GM23338 (cell line): Measurements from ENCODE around the gene RIPK1. TPM values are rescaled to one million over a fixed set of nuclear protein-coding genes. Genes with fewer than 3 reads are reported as not detected.
"Not testable (repeated sequence)": the region's sequence is repeated elsewhere in the genome, so short reads cannot be mapped to it uniquely, and the experiment has no call there.

Source experiments
- ATAC-seq: fragments of 200-7000 bp; cut with Tn5 transposase; 3 replicates; pipeline ENCODE4 v1.9.1; 2020
- DNase-seq: peaks from one replicate; pipeline ENCODE4 v3.0.0-alpha.2; 2015; ENCODE audit warnings: low spot score
- H2AFZ ChIP-seq: fragments of 200-600 bp; sonication (generic); 2 replicates; pipeline ENCODE4 v1.8.0; 2016; ENCODE audit warnings: antibody characterized with exemption, mild to moderate bottlenecking, moderate library complexity
- H3F3A ChIP-seq: fragments of 200-600 bp; sonication (generic); replicated peaks from 2 replicates; pipeline ENCODE4 v1.8.0; 2017; ENCODE audit warnings: antibody characterized with exemption, mixed run types, low read depth
- H3K27ac ChIP-seq: fragments of 200-600 bp; sonication (generic); 2 replicates; pipeline ENCODE4 v1.6.1; 2016; ENCODE audit warnings: low read depth
- H3K27me3 ChIP-seq: fragments of 200-600 bp; sonication (generic); 2 replicates; pipeline ENCODE4 v1.8.0; 2016; ENCODE audit warnings: mild to moderate bottlenecking, mixed run types, moderate library complexity; ENCODE audit not compliant: insufficient read depth
- H3K36me3 ChIP-seq: fragments of 200-600 bp; sonication (generic); 2 replicates; pipeline ENCODE4 v1.8.0; 2016; ENCODE audit warnings: mild to moderate bottlenecking; ENCODE audit not compliant: insufficient read depth
- H3K4me1 ChIP-seq: fragments of 200-600 bp; sonication (generic); 2 replicates; pipeline ENCODE4 v1.8.0; 2016; ENCODE audit warnings: mild to moderate bottlenecking, moderate library complexity; ENCODE audit not compliant: insufficient read depth
- H3K4me2 ChIP-seq: fragments of 200-600 bp; sonication (generic); 2 replicates; pipeline ENCODE4 v1.7.1; 2017; ENCODE audit warnings: mixed run types
- H3K4me3 ChIP-seq: fragments of 200-600 bp; sonication (generic); 2 replicates; pipeline ENCODE4 v1.6.1; 2016; ENCODE audit warnings: mixed run types
- H3K79me2 ChIP-seq: fragments of 200-600 bp; sonication (generic); replicated peaks from 2 replicates; pipeline ENCODE4 v1.8.0; 2017; ENCODE audit warnings: mild to moderate bottlenecking; ENCODE audit not compliant: insufficient read depth
- H3K9me2 ChIP-seq: fragments of 200-600 bp; sonication (generic); 2 replicates; pipeline ENCODE4 v1.8.0; 2017; ENCODE audit not compliant: insufficient read depth
- H4K20me1 ChIP-seq: fragments of 200-600 bp; sonication (generic); replicated peaks from 2 replicates; pipeline ENCODE4 v1.8.0; 2017; ENCODE audit warnings: mild to moderate bottlenecking; ENCODE audit not compliant: insufficient read depth
- H3K27ac Mint-ChIP-seq: 2 replicates; pipeline ENCODE4 v1.8.0; 2020; ENCODE audit warnings: inconsistent platforms, mild to moderate bottlenecking, moderate library complexity, mixed read lengths
- H3K27me3 Mint-ChIP-seq: 3 replicates; pipeline ENCODE4 v1.8.0; 2022; ENCODE audit warnings: low read depth, mild to moderate bottlenecking, moderate library complexity, mixed read lengths, inconsistent platforms; ENCODE audit not compliant: insufficient read depth, poor library complexity
- H3K36me3 Mint-ChIP-seq: 3 replicates; pipeline ENCODE4 v1.8.0; 2021; ENCODE audit warnings: low read depth, mild to moderate bottlenecking, inconsistent platforms, moderate library complexity, mixed read lengths
- H3K4me1 Mint-ChIP-seq: 3 replicates; pipeline ENCODE4 v1.8.0; 2020; ENCODE audit warnings: mild to moderate bottlenecking, inconsistent platforms, mixed read lengths
- H3K4me3 Mint-ChIP-seq: 3 replicates; pipeline ENCODE4 v1.8.0; 2021; ENCODE audit warnings: moderate library complexity, mild to moderate bottlenecking, inconsistent platforms, mixed read lengths
- H3K9me3 Mint-ChIP-seq: 3 replicates; pipeline ENCODE4 v1.8.0; 2020; ENCODE audit warnings: moderate library complexity, mild to moderate bottlenecking, inconsistent platforms, mixed read lengths
- CREB1 ChIP-seq: fragments of 250-450 bp; sonication (Bioruptor Pico); IDR thresholded peaks from 2 replicates; pipeline ENCODE4 v1.5.0; 2020; ENCODE audit warnings: low read depth, mild to moderate bottlenecking, moderate library complexity
- EZH2phosphoT487 ChIP-seq: fragments of 200-600 bp; sonication (generic); IDR thresholded peaks from one replicate; pipeline ENCODE4 v1.8.1; 2018; ENCODE audit warnings: antibody characterized with exemption; ENCODE audit not compliant: unreplicated experiment
- NANOG ChIP-seq: IDR thresholded peaks from 2 replicates; pipeline ENCODE4 v1.6.1; 2016; ENCODE audit warnings: antibody characterized with exemption, borderline replicate concordance
- POLR2AphosphoS5 ChIP-seq: IDR thresholded peaks from 2 replicates; pipeline ENCODE4 v1.6.1; 2016; ENCODE audit warnings: antibody characterized with exemption, low read depth
- STAT1 ChIP-seq: IDR thresholded peaks from one replicate; pipeline ENCODE4 v1.6.1; 2016; ENCODE audit warnings: antibody characterized with exemption; ENCODE audit not compliant: unreplicated experiment
- ZNF331 ChIP-seq: fragments of 250-450 bp; sonication (Bioruptor Pico); IDR thresholded peaks from 2 replicates; pipeline ENCODE4 v1.5.0; 2020; ENCODE audit warnings: low read depth, mild to moderate bottlenecking, moderate library complexity
- polyA plus RNA-seq: library from polyadenylated mRNA; unstranded; fragments of >200 nt; fragmentation: Nextera tagmentation; extraction: Ambion mirVana; gene quantifications from 2 replicates; pipeline ENCODE4 v1.2.1, GENCODE V29; 2016
- total RNA-seq: library from RNA; depleted of rRNA; stranded (reverse); fragments of >200 nt; shearing (Covaris generic); gene quantifications from 2 replicates; pipeline ENCODE4 v1.2.3, GENCODE V29; 2014
- TF ChIP-seq, protein P1 (sequence below), 2 experiments: fragments of 200-600 bp in 1 of 2; sonication (generic) in 1 of 2; conservative IDR thresholded peaks; 2 replicates each; pipeline versions ENCODE4 v1.5.1 to v1.6.1; 2016 to 2017; ENCODE audit warnings: antibody characterized with exemption in 2 of 2, low read depth in 2 of 2, mild to moderate bottlenecking in 2 of 2, moderate library complexity in 1 of 2
- TF ChIP-seq, protein P2 (sequence below): IDR thresholded peaks from one replicate; pipeline ENCODE4 v1.6.1; 2018; ENCODE audit warnings: antibody characterized with exemption; ENCODE audit not compliant: unreplicated experiment
- TF ChIP-seq, protein P3 (sequence below): IDR thresholded peaks from 2 replicates; pipeline ENCODE4 v1.6.1; 2016; ENCODE audit warnings: antibody characterized with exemption

RIPK1 gene
- total and polyA plus RNA-seq, 2 experiments from 2014 or later: 5.7 to 19.4 TPM

DNA sequence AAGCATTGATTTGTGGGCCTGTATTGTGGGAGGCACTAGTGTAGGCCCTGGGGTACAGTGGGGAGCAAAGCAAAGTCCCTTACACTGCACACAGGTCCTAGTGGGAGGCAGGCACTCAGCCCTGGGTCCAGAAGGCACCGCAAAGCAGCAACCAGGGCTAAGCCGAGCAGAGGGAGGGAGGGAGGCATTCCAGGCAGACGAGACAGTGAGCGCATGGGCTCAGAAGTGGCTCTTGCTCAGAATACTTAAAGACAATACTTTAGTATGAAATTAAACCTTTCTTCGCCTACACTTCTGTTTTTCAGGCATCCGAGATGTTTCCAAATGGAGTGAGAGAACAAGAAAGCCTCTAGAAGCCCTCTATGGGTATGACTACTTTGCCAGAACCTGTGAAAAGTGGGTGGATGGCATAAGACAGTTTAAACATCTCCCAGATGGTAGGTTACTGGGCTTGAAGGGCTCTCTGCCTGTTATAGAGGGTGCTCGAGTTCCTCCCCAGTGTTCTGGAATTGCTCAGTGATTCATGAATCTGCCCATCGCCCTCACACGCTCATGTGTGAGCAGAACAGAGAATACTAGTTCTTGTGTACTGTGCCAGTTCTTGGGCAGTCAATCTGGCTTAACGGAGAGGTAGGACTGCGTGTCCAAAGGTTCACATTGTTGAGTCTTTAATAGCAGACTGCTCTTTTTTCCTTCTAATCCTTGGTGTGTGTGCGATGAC is 68.9 kb downstream of the RIPK1 start:
- Mint-ChIP-seq H3K27me3 (no peaks in the 10 kb centered on the region), H3K9me3 (no peaks in the 10 kb centered on the region), H3K4me1 (peaks cover 14% of the 10 kb centered on the region), H3K36me3 (peaks cover 79% of the 10 kb centered on the region), H3K27ac (0 out of 2 replicates have a peak overlapping the region, but pooled peaks have one; percentile 12), H3K4me3 (no peak overlapping the region)
- peaks cover 24% of the 10 kb centered on the region for H3K36me3 ChIP-seq
- DNase-seq (no peak), ATAC-seq (no peak)
- TF ChIP-seq STAT1 (no peak), EZH2phosphoT487 (no peak), CREB1 (CRISPR knock-in tag) (no peak), POLR2AphosphoS5 (no peak), NANOG (no peak), ZNF331 (CRISPR knock-in tag) (no peak)
- TF ChIP-seq, protein P1, sequence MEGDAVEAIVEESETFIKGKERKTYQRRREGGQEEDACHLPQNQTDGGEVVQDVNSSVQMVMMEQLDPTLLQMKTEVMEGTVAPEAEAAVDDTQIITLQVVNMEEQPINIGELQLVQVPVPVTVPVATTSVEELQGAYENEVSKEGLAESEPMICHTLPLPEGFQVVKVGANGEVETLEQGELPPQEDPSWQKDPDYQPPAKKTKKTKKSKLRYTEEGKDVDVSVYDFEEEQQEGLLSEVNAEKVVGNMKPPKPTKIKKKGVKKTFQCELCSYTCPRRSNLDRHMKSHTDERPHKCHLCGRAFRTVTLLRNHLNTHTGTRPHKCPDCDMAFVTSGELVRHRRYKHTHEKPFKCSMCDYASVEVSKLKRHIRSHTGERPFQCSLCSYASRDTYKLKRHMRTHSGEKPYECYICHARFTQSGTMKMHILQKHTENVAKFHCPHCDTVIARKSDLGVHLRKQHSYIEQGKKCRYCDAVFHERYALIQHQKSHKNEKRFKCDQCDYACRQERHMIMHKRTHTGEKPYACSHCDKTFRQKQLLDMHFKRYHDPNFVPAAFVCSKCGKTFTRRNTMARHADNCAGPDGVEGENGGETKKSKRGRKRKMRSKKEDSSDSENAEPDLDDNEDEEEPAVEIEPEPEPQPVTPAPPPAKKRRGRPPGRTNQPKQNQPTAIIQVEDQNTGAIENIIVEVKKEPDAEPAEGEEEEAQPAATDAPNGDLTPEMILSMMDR (conservative IDR thresholded peaks at IDR 0.05; ENCODE audit: low read depth in 2 of 2): no peak
- TF ChIP-seq, protein P2, sequence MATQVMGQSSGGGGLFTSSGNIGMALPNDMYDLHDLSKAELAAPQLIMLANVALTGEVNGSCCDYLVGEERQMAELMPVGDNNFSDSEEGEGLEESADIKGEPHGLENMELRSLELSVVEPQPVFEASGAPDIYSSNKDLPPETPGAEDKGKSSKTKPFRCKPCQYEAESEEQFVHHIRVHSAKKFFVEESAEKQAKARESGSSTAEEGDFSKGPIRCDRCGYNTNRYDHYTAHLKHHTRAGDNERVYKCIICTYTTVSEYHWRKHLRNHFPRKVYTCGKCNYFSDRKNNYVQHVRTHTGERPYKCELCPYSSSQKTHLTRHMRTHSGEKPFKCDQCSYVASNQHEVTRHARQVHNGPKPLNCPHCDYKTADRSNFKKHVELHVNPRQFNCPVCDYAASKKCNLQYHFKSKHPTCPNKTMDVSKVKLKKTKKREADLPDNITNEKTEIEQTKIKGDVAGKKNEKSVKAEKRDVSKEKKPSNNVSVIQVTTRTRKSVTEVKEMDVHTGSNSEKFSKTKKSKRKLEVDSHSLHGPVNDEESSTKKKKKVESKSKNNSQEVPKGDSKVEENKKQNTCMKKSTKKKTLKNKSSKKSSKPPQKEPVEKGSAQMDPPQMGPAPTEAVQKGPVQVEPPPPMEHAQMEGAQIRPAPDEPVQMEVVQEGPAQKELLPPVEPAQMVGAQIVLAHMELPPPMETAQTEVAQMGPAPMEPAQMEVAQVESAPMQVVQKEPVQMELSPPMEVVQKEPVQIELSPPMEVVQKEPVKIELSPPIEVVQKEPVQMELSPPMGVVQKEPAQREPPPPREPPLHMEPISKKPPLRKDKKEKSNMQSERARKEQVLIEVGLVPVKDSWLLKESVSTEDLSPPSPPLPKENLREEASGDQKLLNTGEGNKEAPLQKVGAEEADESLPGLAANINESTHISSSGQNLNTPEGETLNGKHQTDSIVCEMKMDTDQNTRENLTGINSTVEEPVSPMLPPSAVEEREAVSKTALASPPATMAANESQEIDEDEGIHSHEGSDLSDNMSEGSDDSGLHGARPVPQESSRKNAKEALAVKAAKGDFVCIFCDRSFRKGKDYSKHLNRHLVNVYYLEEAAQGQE: no peak
- TF ChIP-seq, protein P3, sequence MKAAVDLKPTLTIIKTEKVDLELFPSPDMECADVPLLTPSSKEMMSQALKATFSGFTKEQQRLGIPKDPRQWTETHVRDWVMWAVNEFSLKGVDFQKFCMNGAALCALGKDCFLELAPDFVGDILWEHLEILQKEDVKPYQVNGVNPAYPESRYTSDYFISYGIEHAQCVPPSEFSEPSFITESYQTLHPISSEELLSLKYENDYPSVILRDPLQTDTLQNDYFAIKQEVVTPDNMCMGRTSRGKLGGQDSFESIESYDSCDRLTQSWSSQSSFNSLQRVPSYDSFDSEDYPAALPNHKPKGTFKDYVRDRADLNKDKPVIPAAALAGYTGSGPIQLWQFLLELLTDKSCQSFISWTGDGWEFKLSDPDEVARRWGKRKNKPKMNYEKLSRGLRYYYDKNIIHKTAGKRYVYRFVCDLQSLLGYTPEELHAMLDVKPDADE: no peak
- no peak overlapping the region for H3K4me3 ChIP-seq
- H3F3A ChIP-seq: peaks cover 13% of the 10 kb centered on the region; the same call in 1 of the 2 replicates
- H3K4me2 ChIP-seq: no peak overlapping the region
- no peaks in the 10 kb centered on the region for H3K27me3 ChIP-seq
- H3K27ac ChIP-seq: peak overlapping the region; percentile 39; the same call in 1 of the 2 replicates
- no peak overlapping the region for H2AFZ ChIP-seq
- H3K79me2 ChIP-seq: no peaks in the 10 kb centered on the region
- H3K9me2 ChIP-seq: no peaks in the 10 kb centered on the region
- peaks cover 14% of the 10 kb centered on the region for H3K4me1 ChIP-seq
- H4K20me1 ChIP-seq: no peaks in the 10 kb centered on the region; the same call in 1 of the 2 replicates

DNA sequence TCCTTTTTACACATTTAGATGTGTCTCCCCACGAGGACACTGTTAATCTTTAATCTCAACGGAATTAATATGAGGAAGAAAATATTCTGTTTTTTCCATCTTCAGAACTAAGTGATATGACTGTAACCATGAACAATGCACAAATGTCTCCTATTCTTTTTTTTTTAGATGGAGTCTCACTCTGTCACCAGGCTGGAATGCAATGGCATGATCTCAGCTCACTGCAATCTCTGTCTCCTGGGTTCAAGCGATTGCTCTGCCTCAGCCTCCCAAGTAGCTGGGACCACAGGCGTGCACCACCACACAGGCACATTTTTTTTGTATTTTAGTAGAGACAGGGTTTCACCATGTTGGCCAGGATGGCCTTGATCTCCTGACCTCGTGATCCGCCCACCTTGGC is 69.6 kb downstream of the RIPK1 start:
- not testable (repeated sequence) for H3K4me3 ChIP-seq, H3K27ac ChIP-seq, H3K27me3 ChIP-seq, H2AFZ ChIP-seq, H3K27me3 Mint-ChIP-seq, H3K9me2 ChIP-seq, H3K4me3 Mint-ChIP-seq, H3K4me2 ChIP-seq, ATAC-seq, H3K27ac Mint-ChIP-seq, DNase-seq, H3K79me2 ChIP-seq, H4K20me1 ChIP-seq, H3K9me3 Mint-ChIP-seq
- Histone ChIP-seq H3F3A (peaks cover 13% of the 10 kb centered on the region; the same call in 1 of the 2 replicates), H3K36me3 (peaks cover 24% of the 10 kb centered on the region), H3K4me1 (peaks cover 18% of the 10 kb centered on the region)
- peaks cover 18% of the 10 kb centered on the region for H3K4me1 Mint-ChIP-seq
- peaks cover 76% of the 10 kb centered on the region for H3K36me3 Mint-ChIP-seq
